Measurements from ENCODE around the gene F8. TPM values are rescaled to one million over a fixed set of nuclear protein-coding genes. Genes with fewer than 3 reads are reported as not detected.

The F8 gene
- total and polyA plus RNA-seq, 2 donors (not counting 1 experiment from before 2014, with no cell fraction given) = 4.5 to 7.9 TPM

GRCh38 chrX:155070663-155070974, 48.1 kb upstream of the F8 start:
- no peaks in the 10 kb centered on the region for H3K9me3 ChIP-seq (ENCODE audit: control insufficient read depth, insufficient read depth, low read depth, low read length)
- no peaks in the 10 kb centered on the region for H3K27me3 ChIP-seq (ENCODE audit: control insufficient read depth, insufficient read depth, low read length)
- peak overlapping the region; percentile 80 for H3K27ac ChIP-seq (ENCODE audit: insufficient read depth, low read length)
- peak overlapping the region; percentile 78 for H3K9ac ChIP-seq (ENCODE audit: insufficient read depth, low read length)
- peaks cover 19% of the 10 kb centered on the region for H3K79me2 ChIP-seq (ENCODE audit: control insufficient read depth, insufficient read depth, low read length)
- H3K4me2 ChIP-seq (ENCODE audit: extremely low read depth, insufficient read depth, low read length) = peak overlapping the region; percentile 13
- H2AFZ ChIP-seq (ENCODE audit: low read length) = peak overlapping the region; percentile 14
- peaks cover 3% of the 10 kb centered on the region for H3K4me1 ChIP-seq (ENCODE audit: control insufficient read depth, extremely low read depth, insufficient read depth, low read length)
- peak overlapping the region; percentile 60 to 87 (median 66) for H3K4me3 ChIP-seq (replicated peaks in 1 of 4; ENCODE audit: control extremely low read depth in 1 of 4, insufficient read depth in 1 of 4, low read depth in 3 of 4, low read length in 4 of 4)
- no peaks in the 10 kb centered on the region for H4K20me1 ChIP-seq (ENCODE audit: control insufficient read depth, extremely low read depth, insufficient read depth, low read length)
- no peak for DNase-seq (ENCODE audit: low read depth in 2 of 2)
- peaks cover 7% of the 10 kb centered on the region for H3K36me3 ChIP-seq (ENCODE audit: control insufficient read depth, insufficient read depth, low read length)
- TF ChIP-seq EZH2 (IDR thresholded peaks at IDR 0.05; ENCODE audit: low read length, missing control alignments) = no peak
- no peak for TF ChIP-seq CTCF (conservative IDR thresholded peaks at IDR 0.05 in 1 of 2, IDR thresholded peaks at IDR 0.05 in 1 of 2; ENCODE audit: low read depth in 1 of 2, low read length in 2 of 2)

- Histone ChIP-seq H3K4me2 (ENCODE audit: extremely low read depth, insufficient read depth, low read length) (peak overlapping the region; percentile 13), H3K79me2 (ENCODE audit: control insufficient read depth, insufficient read depth, low read length) (peaks cover 19% of the 10 kb centered on the region), H3K4me1 (ENCODE audit: control insufficient read depth, extremely low read depth, insufficient read depth, low read length) (peaks cover 8% of the 10 kb centered on the region), H2AFZ (ENCODE audit: low read length) (no peak overlapping the region), H3K4me3 (replicated peaks in 1 of 4; ENCODE audit: control extremely low read depth in 1 of 4, insufficient read depth in 1 of 4, low read depth in 3 of 4, low read length in 4 of 4) (peak overlapping the region; percentile 60 to 87 (median 66)), H3K36me3 (ENCODE audit: control insufficient read depth, insufficient read depth, low read length) (peaks cover 4% of the 10 kb centered on the region), H3K27me3 (ENCODE audit: control insufficient read depth, insufficient read depth, low read length) (no peaks in the 10 kb centered on the region), H3K9me3 (ENCODE audit: control insufficient read depth, insufficient read depth, low read depth, low read length) (no peaks in the 10 kb centered on the region), H3K9ac (ENCODE audit: insufficient read depth, low read length) (no peak overlapping the region), H3K27ac (ENCODE audit: insufficient read depth, low read length) (peak overlapping the region; percentile 80), H4K20me1 (ENCODE audit: control insufficient read depth, extremely low read depth, insufficient read depth, low read length) (no peaks in the 10 kb centered on the region)
- DNase-seq (ENCODE audit: low read depth in 2 of 2) = no peak
- TF ChIP-seq EZH2 (IDR thresholded peaks at IDR 0.05; ENCODE audit: low read length, missing control alignments) (no peak), CTCF (conservative IDR thresholded peaks at IDR 0.05 in 1 of 2, IDR thresholded peaks at IDR 0.05 in 1 of 2; ENCODE audit: low read depth in 1 of 2, low read length in 2 of 2) (no peak)
Measured at GRCh38 chrX:155070038-155070437, 47.5 kb upstream of the F8 start.

DNA sequence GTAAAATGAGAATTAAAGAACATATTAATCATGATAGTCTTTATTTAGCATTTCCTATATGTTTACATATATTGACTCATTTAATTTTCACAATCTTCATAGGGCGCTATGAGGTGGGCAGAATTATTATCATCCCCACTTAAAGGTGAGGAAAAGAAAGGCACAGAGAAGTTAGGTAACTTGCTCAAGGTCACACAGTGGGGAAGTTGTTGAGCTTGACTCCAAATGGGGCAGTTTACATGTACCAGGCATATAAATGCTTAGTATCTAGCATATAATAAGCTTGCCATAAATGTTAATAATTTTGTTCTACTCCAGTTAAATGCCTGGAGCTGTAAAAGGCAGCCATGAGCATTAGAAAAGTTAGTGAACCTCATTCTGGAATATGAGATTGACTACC, 46.9 kb upstream of the F8 start:
- H2AFZ ChIP-seq (ENCODE audit: low read length) = no peak overlapping the region
- peaks cover 19% of the 10 kb centered on the region for H3K79me2 ChIP-seq (ENCODE audit: control insufficient read depth, insufficient read depth, low read length)
- H3K27me3 ChIP-seq (ENCODE audit: control insufficient read depth, insufficient read depth, low read length) = no peaks in the 10 kb centered on the region
- peaks cover 8% of the 10 kb centered on the region for H3K4me1 ChIP-seq (ENCODE audit: control insufficient read depth, extremely low read depth, insufficient read depth, low read length)
- peak overlapping the region in 3 of 4 experiments; percentile 63 to 87 (median 68) for H3K4me3 ChIP-seq (replicated peaks in 1 of 4; ENCODE audit: control extremely low read depth in 1 of 4, insufficient read depth in 1 of 4, low read depth in 3 of 4, low read length in 4 of 4)
- TF ChIP-seq EZH2 (IDR thresholded peaks at IDR 0.05; ENCODE audit: low read length, missing control alignments) (no peak), CTCF (conservative IDR thresholded peaks at IDR 0.05 in 1 of 2, IDR thresholded peaks at IDR 0.05 in 1 of 2; ENCODE audit: low read depth in 1 of 2, low read length in 2 of 2) (no peak)
- no peaks in the 10 kb centered on the region for H3K9me3 ChIP-seq (ENCODE audit: control insufficient read depth, insufficient read depth, low read depth, low read length)
- no peaks in the 10 kb centered on the region for H4K20me1 ChIP-seq (ENCODE audit: control insufficient read depth, extremely low read depth, insufficient read depth, low read length)
- DNase-seq (ENCODE audit: low read depth in 2 of 2) = no peak
- peaks cover 4% of the 10 kb centered on the region for H3K36me3 ChIP-seq (ENCODE audit: control insufficient read depth, insufficient read depth, low read length)
- H3K4me2 ChIP-seq (ENCODE audit: extremely low read depth, insufficient read depth, low read length) = peak overlapping the region; percentile 13
- H3K9ac ChIP-seq (ENCODE audit: insufficient read depth, low read length) = no peak overlapping the region
- H3K27ac ChIP-seq (ENCODE audit: insufficient read depth, low read length) = no peak overlapping the region
